Anterior cingulate cortex (tissue), 58 donors: ENCODE data around the gene FAM83B.
A peak's percentile ranks its signal among the peaks of the same experiment; 100 is the strongest.
"Not testable (repeated sequence)": the region's sequence is repeated elsewhere in the genome, so short reads cannot be mapped to it uniquely, and the experiment has no call there.

ENCODE experiments used
- DNase-seq, 58 donors: peaks; one replicate each; lab custom pipeline; 2025; lab: John Stamatoyannopoulos, UW

FAM83B gene

DNA sequence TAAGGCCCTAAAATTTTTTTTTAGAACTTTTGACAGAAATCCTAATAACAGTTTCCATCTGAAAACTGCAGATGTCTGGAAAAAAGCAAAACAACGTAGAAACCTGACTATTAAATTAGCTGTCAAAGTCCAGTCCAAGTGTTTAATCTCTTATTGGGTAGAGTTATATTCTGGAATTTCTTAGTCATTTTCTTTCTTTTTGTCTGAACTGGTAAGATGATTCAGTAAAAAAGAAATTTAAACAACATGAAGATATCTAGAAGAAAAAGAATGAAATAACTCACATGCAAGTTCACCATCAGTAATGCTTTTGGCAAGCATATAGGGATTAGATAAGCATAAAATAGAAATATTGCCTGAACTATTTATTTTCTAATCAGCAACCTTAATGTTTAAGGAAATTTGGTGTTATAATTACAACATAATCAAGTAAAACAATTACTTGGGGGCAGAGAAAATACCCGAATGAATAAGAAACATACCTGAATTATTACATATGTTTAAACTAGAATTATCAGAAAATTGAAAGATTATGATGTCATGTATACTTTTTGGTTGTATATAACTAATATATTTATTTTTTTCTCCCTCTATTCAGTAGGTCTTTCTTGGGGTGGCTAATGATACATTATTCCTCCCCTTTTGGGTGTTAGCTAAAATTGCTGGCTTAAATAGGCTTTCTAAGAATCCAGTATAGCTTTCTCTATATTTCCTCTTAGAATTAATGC lies 51.1 kb downstream of the FAM83B start:
- DNase-seq, result no peak

DNA sequence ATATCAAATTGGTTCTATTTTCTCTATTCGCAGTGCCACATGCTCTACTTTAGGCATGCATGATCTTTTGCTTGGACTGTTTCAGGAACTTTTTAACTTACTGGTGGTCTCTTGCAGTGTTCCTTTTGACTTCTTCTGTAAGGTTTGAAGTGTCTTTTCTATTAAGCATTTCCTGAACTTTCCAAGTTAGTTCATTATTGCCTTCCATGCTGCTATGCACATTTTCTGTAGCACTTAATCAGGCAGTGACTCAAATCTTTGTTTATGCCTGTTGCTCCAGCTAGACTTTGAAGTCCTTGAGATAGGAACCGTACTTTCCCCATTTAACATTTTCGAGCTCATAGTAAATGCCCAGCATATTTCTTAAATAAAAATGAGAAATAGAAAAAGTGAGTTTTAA lies 52.2 kb downstream of the FAM83B start:
- no peak for DNase-seq

DNA sequence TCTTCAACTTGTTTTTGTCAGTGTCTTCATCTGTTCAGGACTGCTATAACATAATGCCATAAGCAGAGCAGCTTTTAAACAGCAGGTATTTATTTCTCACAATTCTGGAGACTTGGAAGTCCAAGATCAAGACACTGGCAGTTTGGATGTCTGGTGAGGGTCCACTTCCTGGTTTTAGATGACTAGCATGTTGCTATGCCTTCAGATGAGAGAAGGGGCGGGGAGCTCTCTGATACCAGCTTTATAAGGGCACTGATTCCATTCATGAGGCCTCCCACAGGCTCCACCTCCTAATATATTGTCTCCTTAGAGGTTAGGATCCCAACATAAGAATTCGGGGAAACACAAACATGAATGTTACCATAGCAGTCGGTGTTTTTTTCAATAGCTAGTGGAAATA lies 52.9 kb downstream of the FAM83B start:
- DNase-seq, result no peak

DNA sequence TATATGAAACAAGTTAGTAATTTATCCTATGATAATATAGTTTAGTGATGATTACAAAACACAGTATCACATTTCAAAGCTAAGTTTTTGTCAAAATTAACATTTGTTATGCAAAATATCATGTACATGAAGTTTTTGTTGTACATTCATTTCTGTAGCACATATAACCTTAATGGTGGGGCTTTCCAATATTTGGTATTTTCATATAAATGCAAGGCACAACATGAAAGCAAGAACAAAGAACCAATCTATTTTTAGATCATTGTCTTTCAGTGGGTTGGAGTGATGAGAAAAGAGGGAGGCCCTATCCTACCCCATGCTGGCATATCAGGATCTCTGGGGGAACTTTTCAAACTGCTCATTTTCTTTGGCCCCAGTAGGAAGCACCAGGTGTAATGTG lies 53.4 kb downstream of the FAM83B start:
- no peak for DNase-seq

DNA sequence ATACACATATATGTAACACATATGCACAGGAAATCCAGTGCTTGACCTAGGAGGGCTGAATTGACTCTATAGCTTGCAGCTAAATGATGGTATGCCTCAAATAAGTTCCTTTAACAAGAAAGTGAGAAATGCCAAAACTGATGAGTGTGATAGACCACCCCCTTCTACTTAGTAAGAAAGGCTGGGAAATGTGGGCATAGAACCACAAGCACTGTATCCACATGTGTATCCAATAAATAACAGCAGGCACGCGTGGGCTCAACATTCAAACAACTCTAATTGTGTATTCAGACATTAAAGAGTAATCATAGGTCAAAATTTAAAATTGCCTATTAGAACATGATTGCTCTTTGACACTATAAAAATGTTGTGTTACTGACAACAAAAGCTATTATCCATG lies 54.1 kb downstream of the FAM83B start:
- no peak for DNase-seq

DNA sequence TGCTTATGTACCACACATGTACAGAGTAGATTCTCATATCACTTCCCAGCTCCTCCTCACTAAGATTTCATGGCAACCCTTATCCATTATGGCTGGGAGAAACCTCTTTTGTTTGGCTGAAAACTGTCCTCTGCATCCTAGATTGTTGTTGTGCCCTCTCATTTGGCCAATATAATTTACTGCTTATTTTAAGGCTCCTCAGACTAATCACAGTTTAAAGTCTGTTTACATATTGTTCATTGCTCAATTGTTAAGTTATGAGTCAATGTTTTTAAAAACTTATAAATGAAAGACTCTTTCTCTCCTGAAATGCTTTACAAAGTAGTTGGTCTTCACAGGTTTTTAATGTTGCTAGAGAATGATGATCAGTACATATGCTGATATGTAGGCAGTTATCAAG lies 57.3 kb downstream of the FAM83B start:
- DNase-seq, result no peak

DNA sequence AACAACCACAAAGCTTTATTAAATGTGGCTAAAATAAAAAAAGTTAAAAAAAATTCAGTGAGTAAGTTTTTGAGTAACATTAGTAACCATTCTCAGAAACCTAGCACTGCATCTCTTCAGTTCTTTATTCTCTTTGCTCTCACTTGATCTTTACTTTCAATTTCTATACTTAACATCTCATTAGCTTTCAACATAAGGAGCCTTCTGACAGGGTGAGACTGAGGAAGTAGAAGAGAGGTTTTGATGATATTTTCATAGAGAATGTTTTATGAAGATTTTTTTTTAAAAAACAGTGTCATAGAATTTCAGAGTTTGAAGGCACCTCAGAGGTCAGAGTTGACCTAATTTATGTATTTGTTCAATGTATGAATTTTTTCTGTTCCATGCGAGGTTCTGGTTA lies 60.8 kb downstream of the FAM83B start:
- no peak for DNase-seq

DNA sequence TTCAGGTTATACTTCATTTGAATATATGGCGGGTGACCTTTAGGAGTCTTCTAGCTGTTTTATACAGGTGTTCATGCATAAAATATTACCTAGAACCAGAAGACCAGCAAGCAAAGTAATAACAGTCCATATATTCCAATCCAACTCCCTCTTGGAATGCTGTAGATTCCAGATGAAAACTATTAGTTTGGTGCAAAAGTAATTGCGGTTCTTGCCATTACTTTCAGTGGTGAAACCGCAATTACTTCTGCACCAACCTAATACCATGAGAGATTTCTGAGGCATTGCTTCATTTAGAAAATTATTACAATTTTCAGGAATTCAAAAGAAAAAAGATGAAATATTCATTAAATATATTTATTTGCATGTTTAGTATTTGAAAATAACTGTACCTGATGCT lies 62.6 kb downstream of the FAM83B start:
- DNase-seq, result no peak

DNA sequence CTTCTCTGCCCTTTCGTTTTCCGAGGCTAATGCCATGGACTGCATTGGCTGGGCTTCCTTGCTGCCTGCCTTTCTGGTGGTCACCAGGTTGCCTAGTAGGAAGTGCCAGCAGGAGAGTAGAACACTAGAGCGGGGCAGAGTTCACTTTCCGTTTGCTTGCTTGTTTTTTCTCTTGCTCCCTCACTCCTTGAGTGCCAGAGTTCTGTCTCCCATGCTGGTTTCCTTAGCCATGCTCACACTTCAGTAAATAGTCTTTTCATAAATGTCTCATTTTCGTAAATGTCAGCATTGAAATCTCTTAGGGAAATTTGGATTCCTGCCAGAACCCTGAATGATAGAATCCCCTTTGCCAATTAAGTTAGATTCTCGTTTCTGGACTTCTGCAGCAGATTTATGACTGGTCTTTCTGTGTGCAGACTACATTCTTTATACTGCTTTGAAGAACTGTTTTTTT lies 63.9 kb downstream of the FAM83B start:
- peak in 2 of 58 donors; percentile 0 to 1 for DNase-seq

DNA sequence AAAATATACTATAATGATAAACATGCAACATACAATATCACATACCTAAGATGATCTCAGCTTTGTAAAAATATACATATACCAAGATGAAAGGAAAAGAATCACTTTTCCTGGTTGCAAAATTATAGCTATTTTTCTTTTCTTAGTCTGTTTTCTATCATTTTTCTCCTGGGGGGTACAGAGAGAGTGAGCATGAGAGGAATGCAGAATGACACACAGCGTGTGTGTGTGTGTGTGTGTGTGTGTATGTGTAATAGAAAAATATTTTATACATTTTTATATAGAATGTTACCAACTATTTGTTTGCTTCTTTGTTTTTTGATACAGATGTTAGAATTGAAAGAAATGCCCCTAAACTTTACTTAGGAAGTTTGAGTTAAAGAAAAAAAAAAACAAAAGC lies 64.3 kb downstream of the FAM83B start:
- no peak for DNase-seq

DNA sequence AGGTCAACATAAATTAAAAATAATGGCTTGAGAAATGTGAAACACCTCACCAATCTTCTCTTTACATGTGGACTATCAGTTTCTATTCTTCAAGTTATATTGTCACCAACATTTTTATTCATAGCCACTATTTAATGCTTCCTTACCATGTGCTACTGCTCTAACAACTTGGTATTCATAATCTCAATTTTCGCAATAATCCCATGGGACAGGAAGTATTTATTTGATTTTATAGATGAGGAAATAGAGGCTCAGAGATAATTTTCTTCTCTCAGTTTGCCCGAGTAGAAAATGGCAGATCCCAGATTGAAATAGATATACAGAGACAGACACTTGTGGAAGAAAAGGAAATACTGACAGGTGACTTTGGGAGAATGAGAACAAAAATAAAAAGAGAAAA lies 66.6 kb downstream of the FAM83B start:
- DNase-seq, result no peak

DNA sequence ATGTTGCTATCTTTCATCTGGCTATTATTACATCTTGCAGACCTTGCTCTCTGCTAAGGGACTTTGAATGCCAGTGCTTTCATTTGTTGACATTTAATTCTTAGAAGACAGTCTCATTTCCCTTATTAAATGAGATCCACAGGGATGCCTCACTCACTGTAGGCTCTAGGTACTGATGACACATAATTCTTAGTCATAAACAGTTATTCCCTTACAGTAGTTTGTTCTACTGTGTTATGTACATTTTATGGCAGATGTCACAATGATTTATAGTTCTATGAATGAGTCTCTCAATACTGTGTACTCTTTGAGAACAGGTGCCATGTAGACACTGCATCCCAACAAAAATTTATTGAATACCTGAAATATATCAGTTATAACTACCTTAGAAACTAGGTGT lies 70.3 kb downstream of the FAM83B start:
- DNase-seq, result no peak

DNA sequence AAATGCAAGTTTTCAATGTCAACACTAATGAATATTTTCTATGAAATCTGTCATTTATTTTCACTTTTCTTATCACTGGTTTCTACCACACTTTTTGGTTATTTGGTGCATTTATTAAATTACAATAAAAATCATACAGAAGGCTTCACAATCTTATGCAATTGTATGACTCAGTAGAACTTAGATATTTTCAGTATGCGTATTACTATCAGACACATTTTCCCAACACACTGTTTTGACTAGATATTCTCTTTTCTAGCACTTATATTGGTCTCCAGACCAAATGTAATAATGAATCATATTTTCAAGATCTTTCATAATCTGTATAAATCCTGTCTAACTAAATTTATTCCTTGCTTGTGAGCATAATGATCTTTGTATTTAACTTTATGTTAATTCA lies 74.1 kb downstream of the FAM83B start:
- DNase-seq, result no peak

DNA sequence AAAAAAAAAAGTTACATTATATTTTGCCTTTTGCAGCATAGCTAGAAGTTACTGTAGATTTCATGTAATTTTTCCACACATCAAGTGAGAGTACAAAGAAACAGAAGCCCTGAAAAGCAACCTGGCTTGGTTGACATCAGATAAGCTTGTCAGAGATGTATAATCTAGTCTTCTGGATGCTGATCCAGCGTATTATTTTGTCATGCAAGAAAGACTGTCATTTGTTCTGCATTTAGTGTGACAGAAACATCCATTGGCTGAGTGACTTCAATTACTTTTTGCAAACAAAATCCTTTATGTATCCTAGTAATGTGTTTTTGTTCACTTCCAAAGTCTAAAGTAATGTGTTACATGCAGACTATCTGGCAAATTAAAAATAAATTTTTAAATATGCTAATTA lies 75.3 kb downstream of the FAM83B start:
- no peak for DNase-seq

DNA sequence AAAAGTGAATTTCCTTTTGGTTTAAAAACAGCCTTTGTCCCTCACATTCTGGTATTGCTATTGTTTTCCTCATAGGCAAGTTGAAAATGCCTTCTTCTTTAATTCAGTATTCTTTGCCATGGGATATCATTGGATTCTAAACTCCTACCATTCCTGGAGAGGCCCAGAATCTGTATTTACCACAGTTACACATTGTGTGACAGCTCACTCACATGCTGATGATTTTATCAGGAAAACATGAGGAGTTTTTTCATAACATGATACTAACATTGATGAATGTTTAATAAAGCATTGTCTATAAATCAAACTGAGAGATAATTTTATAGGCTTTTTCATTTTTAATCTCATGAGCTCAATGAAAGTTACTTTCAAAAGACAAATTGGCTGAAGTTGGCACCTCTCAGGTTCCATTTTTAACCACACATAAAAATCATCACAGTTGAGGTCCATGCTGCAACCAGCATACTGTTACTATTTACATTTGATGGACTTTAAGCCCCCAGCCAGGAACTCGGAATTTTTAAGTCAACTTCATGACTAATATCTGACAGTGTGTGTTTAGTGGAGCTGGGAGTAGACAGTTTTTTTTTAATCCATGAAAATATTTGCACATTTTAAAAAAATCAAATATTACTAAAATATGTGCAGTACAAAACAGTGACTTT lies 82.8 kb downstream of the FAM83B start:
- DNase-seq, result no peak

DNA sequence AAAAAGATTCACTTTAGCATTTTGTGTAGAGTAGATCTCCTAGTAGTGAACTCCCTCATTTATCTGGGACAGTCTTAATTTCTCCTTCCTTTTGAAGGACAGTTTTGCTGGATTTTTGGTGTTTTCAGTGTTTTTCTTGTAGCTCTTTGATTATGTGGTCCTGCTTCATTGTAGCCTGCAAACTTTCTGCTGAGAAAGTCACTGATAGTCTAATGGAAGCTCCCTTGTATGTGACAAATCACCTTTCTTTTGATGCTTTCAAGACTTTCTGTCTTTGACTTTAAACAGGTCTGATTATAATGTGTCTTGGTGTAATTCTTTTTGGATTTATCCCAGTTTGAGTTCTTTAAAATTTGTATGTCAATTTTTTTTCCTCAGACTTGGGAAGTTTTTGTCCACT lies 86.1 kb downstream of the FAM83B start:
- DNase-seq, result no peak

DNA sequence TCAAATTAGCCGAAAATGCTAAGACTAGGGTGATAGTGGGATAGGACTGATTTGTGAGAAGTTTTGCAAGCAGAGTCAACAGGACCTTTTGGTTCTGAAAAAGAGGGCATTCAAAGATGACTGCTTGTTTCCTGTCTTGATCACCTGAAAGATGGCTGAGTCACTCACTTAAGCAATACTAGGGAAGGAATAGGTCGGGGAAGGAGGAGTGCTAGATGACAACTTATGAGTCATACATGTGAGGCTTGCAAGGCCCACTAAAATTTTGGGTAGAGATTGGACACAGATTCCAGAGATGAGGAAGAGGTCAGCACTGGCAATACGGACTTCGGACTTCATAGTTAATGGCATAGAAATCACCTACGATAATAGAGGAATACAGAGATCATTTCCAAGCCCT lies 89.2 kb downstream of the FAM83B start:
- no peak for DNase-seq

DNA sequence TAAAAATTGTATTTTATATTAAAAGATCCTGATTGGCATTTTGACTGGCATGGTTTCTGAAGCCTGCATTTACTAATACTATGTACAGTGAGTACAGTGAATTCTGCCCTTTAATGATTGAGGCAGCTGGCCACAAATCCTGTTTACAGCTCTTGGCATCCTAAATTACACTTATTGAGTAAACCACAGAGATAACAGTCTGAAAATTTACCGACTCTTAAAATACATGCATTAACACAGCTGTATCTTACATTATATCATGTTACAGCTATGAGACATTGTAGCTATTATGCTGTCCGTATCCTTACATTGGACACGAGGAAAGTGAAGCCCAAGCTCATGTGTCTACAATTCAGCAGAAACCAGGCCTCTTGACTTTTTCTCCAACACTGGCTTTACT lies 90.8 kb downstream of the FAM83B start:
- DNase-seq, result no peak

DNA sequence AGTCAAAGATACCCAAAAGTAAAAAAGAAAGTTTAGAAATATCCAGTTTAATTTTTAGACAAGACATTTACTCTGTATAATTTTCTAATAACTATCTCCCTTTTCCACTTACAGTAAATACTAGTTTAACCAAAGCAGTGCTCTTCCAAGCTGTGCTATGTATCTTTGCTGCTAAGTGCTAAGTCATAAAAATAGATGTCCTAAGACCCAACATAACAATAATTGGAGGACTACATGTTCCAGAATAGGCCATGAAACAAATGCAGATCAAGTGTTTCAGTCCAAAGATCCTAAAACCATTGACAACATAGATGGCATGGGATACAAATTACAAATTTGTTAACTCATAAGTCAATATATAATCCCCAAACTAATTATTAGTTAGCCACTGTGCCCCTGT lies 111.1 kb downstream of the FAM83B start:
- no peak for DNase-seq

DNA sequence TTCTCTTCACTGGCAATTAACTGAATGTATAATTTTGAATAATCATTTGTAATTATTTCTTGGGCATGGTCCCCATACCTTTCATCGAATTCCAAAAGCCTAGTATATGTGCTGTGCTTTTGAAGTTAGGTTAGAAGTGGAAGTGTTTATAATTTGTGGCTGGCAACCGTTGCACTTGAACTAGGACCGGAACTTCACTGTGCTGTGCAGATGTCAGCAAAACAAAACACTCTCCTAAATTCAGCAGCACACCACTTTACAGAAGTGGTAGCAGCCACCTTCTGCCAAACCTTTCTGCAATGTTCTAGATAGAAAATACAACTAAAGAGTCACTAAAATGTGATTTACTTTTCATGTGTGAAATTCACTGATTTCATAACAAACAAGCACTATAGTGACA lies 111.9 kb downstream of the FAM83B start:
- DNase-seq, result no peak

DNA sequence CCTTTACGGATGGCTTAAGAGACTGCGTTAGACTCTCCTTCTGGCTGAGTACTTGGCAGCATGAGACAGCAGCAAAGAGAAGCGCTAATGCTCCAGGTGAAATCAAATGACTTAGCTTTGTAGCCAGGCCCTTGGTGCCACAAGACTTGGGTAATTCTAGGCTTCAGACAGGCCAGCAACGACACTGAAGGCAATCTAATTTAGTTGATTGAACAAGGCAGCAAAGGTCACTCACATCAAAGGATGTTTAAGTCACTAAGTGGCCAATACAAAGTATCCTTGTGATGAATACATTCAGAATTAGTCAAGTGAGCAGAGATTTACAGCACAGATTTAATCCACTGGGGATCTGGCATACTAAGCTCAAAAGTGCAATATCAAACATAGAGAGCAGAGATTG lies 113.2 kb downstream of the FAM83B start:
- no peak for DNase-seq

DNA sequence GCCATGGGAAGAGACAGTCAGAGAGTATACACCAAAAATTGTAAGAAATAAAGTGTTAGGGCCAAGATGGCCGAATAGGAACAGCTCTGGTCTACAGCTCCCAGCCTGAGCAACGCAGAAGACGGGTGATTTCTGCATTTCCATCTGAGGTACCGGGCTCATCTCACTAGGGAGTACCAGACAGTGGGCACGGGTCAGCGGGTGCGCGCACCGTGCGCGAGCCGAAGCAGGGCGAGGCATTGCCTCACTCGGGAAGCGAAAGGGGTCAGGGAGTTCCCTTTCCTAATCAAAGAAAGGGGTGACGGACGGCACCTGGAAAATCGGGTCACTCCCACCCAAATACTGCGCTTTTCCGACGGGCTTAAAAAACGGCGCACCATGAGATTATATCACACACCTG lies 114.8 kb downstream of the FAM83B start:
- DNase-seq, result not testable (repeated sequence)

DNA sequence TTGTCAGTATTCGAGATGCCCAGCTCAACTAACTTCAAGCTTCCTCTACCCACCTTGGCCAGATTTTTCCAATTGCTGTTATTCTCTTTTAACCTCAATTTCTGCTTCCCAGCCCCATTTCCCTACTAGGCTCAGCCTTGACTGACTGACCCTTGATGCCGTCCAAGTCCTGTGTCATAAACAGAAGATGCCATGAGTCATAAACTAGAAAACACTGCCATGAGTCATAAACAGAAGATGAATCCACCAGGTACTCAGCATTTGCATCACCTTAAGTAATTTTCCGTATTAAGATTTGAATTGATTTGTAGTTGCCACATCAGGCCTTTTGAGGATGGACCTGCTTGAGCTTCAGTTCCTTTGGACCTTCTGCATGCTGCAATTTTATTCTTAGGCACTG lies 123.8 kb downstream of the FAM83B start:
- no peak for DNase-seq
